ENCODE results near the gene WNT11.

GRCh38 chr11:76159303-76159937 lies 46.9 kb downstream of the WNT11 start:
- no peak for TF ChIP-seq ZFP82 (CRISPR knock-in tag; IDR thresholded peaks at IDR 0.05; ENCODE audit: borderline replicate concordance)
- TF ChIP-seq ZBTB49 (CRISPR knock-in tag; IDR thresholded peaks at IDR 0.05; ENCODE audit: borderline replicate concordance), result no peak
- TF ChIP-seq ERF (CRISPR knock-in tag; IDR thresholded peaks at IDR 0.05), result no peak
- no peak for TF ChIP-seq PITX1 (CRISPR knock-in tag; IDR thresholded peaks at IDR 0.05)
- TF ChIP-seq, protein P1, sequence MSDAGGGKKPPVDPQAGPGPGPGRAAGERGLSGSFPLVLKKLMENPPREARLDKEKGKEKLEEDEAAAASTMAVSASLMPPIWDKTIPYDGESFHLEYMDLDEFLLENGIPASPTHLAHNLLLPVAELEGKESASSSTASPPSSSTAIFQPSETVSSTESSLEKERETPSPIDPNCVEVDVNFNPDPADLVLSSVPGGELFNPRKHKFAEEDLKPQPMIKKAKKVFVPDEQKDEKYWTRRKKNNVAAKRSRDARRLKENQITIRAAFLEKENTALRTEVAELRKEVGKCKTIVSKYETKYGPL (CRISPR knock-in tag; IDR thresholded peaks at IDR 0.05), result no peak
- TF ChIP-seq NFATC3 (CRISPR knock-in tag; IDR thresholded peaks at IDR 0.05), result no peak
- TF ChIP-seq ZNF441 (CRISPR knock-in tag; IDR thresholded peaks at IDR 0.05; ENCODE audit: borderline replicate concordance), result no peak
- no peak for TF ChIP-seq GFI1 (CRISPR knock-in tag; IDR thresholded peaks at IDR 0.05; ENCODE audit: borderline replicate concordance)
- no peak for TF ChIP-seq TGIF2 (CRISPR knock-in tag; IDR thresholded peaks at IDR 0.05)
